Astrocyte (in vitro differentiated cells and primary cell): ENCODE data around the gene RAPGEF4.

Experiments
- EZH2 ChIP-seq: IDR thresholded peaks from 2 replicates; pipeline ENCODE4 v1.6.1; 2012; ENCODE audit warnings: mild to moderate bottlenecking, low read length, inconsistent platforms; ENCODE audit not compliant: insufficient read depth
- TF ChIP-seq, protein P1 (sequence below): IDR thresholded peaks from 2 replicates; pipeline ENCODE4 v1.5.1; 2011; ENCODE audit warnings: low read depth, mild to moderate bottlenecking, inconsistent platforms, low read length, moderate library complexity; ENCODE audit not compliant: insufficient read depth

- TF ChIP-seq EZH2: no peak
- TF ChIP-seq, protein P1, sequence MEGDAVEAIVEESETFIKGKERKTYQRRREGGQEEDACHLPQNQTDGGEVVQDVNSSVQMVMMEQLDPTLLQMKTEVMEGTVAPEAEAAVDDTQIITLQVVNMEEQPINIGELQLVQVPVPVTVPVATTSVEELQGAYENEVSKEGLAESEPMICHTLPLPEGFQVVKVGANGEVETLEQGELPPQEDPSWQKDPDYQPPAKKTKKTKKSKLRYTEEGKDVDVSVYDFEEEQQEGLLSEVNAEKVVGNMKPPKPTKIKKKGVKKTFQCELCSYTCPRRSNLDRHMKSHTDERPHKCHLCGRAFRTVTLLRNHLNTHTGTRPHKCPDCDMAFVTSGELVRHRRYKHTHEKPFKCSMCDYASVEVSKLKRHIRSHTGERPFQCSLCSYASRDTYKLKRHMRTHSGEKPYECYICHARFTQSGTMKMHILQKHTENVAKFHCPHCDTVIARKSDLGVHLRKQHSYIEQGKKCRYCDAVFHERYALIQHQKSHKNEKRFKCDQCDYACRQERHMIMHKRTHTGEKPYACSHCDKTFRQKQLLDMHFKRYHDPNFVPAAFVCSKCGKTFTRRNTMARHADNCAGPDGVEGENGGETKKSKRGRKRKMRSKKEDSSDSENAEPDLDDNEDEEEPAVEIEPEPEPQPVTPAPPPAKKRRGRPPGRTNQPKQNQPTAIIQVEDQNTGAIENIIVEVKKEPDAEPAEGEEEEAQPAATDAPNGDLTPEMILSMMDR: peak; percentile 54
Observed at GRCh38 chr2:172704072-172704936, 31.3 kb upstream of the RAPGEF4 start.
